SU-DHL-6 (cell line): Measurements from ENCODE around the gene MR1.
"Not testable (repeated sequence)": the region's sequence is repeated elsewhere in the genome, so short reads cannot be mapped to it uniquely, and the experiment has no call there.

Source experiments
- H2AFZ ChIP-seq: fragments of 200-600 bp; sonication (generic); 2 replicates; pipeline ENCODE4 v1.6.1; 2014; ENCODE audit warnings: low read depth, mild to moderate bottlenecking, moderate library complexity, mixed read lengths, antibody characterized with exemption, low read length; ENCODE audit not compliant: severe bottlenecking
- H3F3A ChIP-seq: fragments of 200-600 bp; shearing (Covaris generic); 2 replicates; pipeline ENCODE4 v1.6.0; 2016; ENCODE audit warnings: antibody characterized with exemption, mild to moderate bottlenecking; ENCODE audit not compliant: insufficient read depth
- H3K27ac ChIP-seq: fragments of 200-600 bp; sonication (generic); 2 replicates; pipeline ENCODE4 v1.5.1; 2016; ENCODE audit warnings: low read depth, mild to moderate bottlenecking, low read length, moderate library complexity, mixed read lengths
- H3K27me3 ChIP-seq: fragments of 200-600 bp; sonication (generic), shearing (Covaris generic); 2 replicates; pipeline ENCODE4 v1.6.0; 2014; ENCODE audit warnings: mild to moderate bottlenecking, low read length
- H3K36me3 ChIP-seq: fragments of 200-600 bp; sonication (generic); 2 replicates; pipeline ENCODE4 v1.6.1; 2014; ENCODE audit warnings: mild to moderate bottlenecking, low read length, mixed read lengths
- H3K4me2 ChIP-seq: fragments of 300-600, 200-600 bp; shearing (Covaris generic), sonication (generic); 2 replicates; pipeline ENCODE4 v1.6.0; 2014; ENCODE audit warnings: low read length, low read depth, mild to moderate bottlenecking; ENCODE audit not compliant: poor library complexity, severe bottlenecking
- H3K4me3 ChIP-seq: fragments of 200-600 bp; sonication (generic); 2 replicates; pipeline ENCODE4 v1.5.1; 2014; ENCODE audit warnings: antibody characterized with exemption, low read length, mild to moderate bottlenecking, mixed read lengths; ENCODE audit not compliant: insufficient read depth, poor library complexity, severe bottlenecking
- H3K79me2 ChIP-seq: fragments of 200-600 bp; sonication (generic); 2 replicates; pipeline ENCODE4 v1.6.1; 2014; ENCODE audit warnings: mild to moderate bottlenecking, low read length, moderate library complexity; ENCODE audit not compliant: insufficient read depth
- H3K9ac ChIP-seq: fragments of 200-600 bp; sonication (generic); 2 replicates; pipeline ENCODE4 v1.7.0; 2014; ENCODE audit warnings: mild to moderate bottlenecking, low read length
- H3K9me2 ChIP-seq: fragments of 200-600 bp; sonication (generic); replicated peaks from 2 replicates; pipeline ENCODE4 v1.6.1; 2014; ENCODE audit warnings: low read length; ENCODE audit not compliant: insufficient read depth
- H3K9me3 ChIP-seq: fragments of 200-600 bp; sonication (generic); 2 replicates; pipeline ENCODE4 v1.6.1; 2014; ENCODE audit warnings: low read length, mixed read lengths; ENCODE audit not compliant: insufficient read depth
- H4K20me1 ChIP-seq: fragments of 200-600 bp; sonication (generic); 2 replicates; pipeline ENCODE4 v1.6.1; 2014; ENCODE audit warnings: low read depth, mild to moderate bottlenecking, antibody characterized with exemption, low read length, moderate library complexity, mixed read lengths
- EZH2phosphoT487 ChIP-seq: fragments of 200-600 bp; sonication (generic), shearing (Covaris generic); conservative IDR thresholded peaks from 2 replicates; pipeline ENCODE4 v1.6.1; 2018; ENCODE audit warnings: mild to moderate bottlenecking, antibody characterized with exemption, low read length, moderate library complexity, mixed read lengths
- TF ChIP-seq, protein P1 (sequence below): fragments of 200-600 bp; sonication (generic); IDR thresholded peaks from one replicate; pipeline ENCODE4 v1.5.1; 2017; ENCODE audit warnings: antibody characterized with exemption, mild to moderate bottlenecking, low read length, moderate library complexity; ENCODE audit not compliant: insufficient read depth, poor library complexity, severe bottlenecking

MR1 gene

DNA sequence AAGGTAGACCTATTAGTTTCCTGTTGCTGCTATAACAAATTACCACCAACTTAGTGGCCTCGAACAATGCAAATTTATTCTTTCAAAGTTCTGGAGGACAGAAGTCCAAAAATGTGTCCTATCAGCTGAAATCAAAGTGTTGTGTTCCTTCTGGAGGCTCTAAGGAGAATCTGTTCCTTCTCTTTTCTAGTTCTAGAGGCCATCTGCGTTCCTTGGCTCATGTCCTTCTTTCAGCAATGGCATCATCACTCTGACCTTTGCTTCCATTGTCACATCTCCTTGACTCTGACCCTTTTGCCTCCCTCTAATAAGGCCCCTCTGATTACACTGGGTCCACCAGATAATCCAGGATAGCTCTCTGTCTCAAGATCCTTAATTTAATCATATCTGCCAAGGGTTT lies 1.2 kb upstream of the MR1 start:
- Histone ChIP-seq H3K9me3 (no peaks in the 10 kb centered on the region), H3K9me2 (no peaks in the 10 kb centered on the region), H3K79me2 (peaks cover 24% of the 10 kb centered on the region), H4K20me1 (no peaks in the 10 kb centered on the region), H2AFZ (peak overlapping the region; percentile 80), H3F3A (no peaks in the 10 kb centered on the region), H3K36me3 (no peaks in the 10 kb centered on the region), H3K27ac (no peak overlapping the region), H3K4me3 (no peak overlapping the region), H3K27me3 (no peaks in the 10 kb centered on the region), H3K4me2 (no peak overlapping the region), H3K9ac (no peak overlapping the region)
- TF ChIP-seq, protein P1, sequence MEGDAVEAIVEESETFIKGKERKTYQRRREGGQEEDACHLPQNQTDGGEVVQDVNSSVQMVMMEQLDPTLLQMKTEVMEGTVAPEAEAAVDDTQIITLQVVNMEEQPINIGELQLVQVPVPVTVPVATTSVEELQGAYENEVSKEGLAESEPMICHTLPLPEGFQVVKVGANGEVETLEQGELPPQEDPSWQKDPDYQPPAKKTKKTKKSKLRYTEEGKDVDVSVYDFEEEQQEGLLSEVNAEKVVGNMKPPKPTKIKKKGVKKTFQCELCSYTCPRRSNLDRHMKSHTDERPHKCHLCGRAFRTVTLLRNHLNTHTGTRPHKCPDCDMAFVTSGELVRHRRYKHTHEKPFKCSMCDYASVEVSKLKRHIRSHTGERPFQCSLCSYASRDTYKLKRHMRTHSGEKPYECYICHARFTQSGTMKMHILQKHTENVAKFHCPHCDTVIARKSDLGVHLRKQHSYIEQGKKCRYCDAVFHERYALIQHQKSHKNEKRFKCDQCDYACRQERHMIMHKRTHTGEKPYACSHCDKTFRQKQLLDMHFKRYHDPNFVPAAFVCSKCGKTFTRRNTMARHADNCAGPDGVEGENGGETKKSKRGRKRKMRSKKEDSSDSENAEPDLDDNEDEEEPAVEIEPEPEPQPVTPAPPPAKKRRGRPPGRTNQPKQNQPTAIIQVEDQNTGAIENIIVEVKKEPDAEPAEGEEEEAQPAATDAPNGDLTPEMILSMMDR: no peak
- no peak for TF ChIP-seq EZH2phosphoT487

DNA sequence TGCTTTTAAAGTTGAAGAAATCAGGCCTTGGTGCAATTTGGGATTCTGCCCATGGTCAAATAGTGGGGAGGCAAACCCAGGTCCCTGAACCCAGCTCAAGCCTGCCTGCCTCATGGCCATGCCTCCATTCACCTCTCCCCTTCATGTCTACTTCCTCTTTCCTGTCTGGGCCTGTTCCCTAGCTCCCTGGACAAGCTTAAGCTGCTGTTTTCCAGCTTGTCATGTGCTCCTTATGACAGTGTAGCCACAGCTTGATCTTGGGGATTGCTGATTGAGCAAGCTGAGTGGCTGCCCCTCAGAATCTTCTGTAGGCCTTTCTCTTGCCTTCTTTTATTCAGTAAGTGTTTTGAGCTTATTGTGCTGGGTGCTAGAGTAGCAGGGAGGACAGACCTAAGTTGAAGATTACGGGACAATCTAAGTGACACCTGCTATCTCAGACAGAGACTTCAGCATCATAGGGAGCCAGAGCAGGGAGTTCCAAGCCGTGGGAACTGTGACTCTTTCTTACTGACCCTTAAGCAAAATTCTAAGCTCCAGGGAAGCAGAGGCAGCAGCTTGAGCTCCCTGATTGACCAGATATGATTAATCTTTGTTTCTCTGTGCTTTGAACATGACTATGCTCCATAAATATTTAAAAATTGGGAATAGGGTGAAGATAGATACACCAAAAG lies 520 bp upstream of the MR1 start:
- no peaks in the 10 kb centered on the region for H3K36me3 ChIP-seq
- no peaks in the 10 kb centered on the region for H3F3A ChIP-seq
- no peaks in the 10 kb centered on the region for H3K9me3 ChIP-seq
- no peaks in the 10 kb centered on the region for H3K9me2 ChIP-seq
- no peaks in the 10 kb centered on the region for H4K20me1 ChIP-seq
- H3K4me2 ChIP-seq: peak overlapping the region; percentile 79
- H3K4me3 ChIP-seq: peak overlapping the region; percentile 54
- H3K27me3 ChIP-seq: no peaks in the 10 kb centered on the region
- peak overlapping the region; percentile 80 for H2AFZ ChIP-seq
- H3K79me2 ChIP-seq: peaks cover 24% of the 10 kb centered on the region
- no peak for TF ChIP-seq EZH2phosphoT487
- peak overlapping the region; percentile 65 for H3K9ac ChIP-seq
- peak overlapping the region; percentile 61 for H3K27ac ChIP-seq

DNA sequence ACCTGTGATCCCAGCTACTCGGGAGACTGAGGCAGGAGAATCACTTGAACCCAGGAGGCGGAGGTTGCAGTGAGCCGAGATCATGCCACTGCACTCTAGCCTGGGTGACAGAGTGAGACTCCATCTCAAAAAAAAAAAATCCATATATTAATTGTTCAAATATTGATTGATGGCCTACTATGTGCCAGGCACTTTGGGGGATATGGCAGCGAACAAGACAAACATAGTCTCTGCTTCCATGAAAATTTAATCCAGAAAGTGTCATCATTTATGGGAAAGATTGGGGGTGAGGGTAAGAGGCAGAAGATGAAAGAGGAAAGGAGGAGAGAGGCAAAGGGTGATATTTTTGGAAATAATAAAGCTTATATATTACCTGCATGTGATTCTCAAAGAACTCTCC lies 1.4 kb downstream of the MR1 start:
- not testable (repeated sequence) for H3K4me3 ChIP-seq, H3K9ac ChIP-seq, H3K9me2 ChIP-seq, H4K20me1 ChIP-seq, H2AFZ ChIP-seq, H3K36me3 ChIP-seq, H3K27me3 ChIP-seq, H3K9me3 ChIP-seq, H3F3A ChIP-seq, H3K27ac ChIP-seq
- H3K79me2 ChIP-seq: peaks cover 29% of the 10 kb centered on the region
- H3K4me2 ChIP-seq: peak overlapping the region; percentile 79

DNA sequence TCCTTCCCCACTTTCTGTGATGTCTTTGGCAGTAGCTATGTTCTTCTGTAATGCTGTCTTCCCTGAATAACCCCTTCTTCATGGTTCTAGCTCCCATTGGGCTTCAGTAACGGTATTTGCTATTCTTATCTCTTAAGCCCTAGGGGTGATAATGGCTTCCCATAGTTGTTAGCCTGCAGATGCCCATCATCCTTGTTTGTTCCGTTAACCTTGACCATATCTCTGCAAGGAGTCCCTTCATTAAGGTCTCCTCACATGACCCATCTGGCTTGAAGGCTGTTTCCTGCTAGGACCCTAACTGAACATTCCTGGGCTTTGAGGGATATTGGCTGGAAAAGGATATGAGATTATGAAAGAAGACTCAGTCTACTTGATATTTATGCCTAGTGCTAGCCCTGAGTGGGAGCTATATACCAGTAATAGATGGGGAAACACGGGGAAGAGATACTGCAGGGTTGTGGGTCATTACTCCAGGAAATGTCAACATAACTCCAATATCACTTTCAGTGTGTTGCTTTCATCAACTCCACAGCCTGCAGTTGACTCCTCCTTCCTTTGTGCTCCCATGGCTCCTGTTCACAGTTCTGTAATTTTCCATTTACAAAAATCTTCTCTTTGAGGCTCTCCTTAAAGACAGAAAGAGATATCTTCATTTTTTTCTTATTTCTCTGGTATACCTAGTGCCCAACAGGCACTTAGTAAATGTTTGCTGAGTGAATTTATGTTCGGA lies 2.5 kb downstream of the MR1 start:
- Histone ChIP-seq H3K9me3 (no peaks in the 10 kb centered on the region), H3K4me2 (peak overlapping the region; percentile 79), H3K9ac (no peak overlapping the region), H2AFZ (no peak overlapping the region), H3F3A (no peaks in the 10 kb centered on the region), H3K27me3 (no peaks in the 10 kb centered on the region), H3K36me3 (no peaks in the 10 kb centered on the region), H3K27ac (no peak overlapping the region), H3K79me2 (peaks cover 34% of the 10 kb centered on the region), H3K4me3 (no peak overlapping the region), H4K20me1 (no peaks in the 10 kb centered on the region), H3K9me2 (no peaks in the 10 kb centered on the region)
- no peak for TF ChIP-seq EZH2phosphoT487
- TF ChIP-seq, protein P1: no peak
